ENCODE measurements around the gene RAB39A. TPM values are rescaled to one million over a fixed set of nuclear protein-coding genes. Genes with fewer than 3 reads are reported as not detected.
"Not testable (repeated sequence)": the region's sequence is repeated elsewhere in the genome, so short reads cannot be mapped to it uniquely, and the experiment has no call there.

RAB39A gene
- total and polyA plus RNA-seq, 4 donors: 4.2 to 27.2 (median 7.6) TPM

DNA sequence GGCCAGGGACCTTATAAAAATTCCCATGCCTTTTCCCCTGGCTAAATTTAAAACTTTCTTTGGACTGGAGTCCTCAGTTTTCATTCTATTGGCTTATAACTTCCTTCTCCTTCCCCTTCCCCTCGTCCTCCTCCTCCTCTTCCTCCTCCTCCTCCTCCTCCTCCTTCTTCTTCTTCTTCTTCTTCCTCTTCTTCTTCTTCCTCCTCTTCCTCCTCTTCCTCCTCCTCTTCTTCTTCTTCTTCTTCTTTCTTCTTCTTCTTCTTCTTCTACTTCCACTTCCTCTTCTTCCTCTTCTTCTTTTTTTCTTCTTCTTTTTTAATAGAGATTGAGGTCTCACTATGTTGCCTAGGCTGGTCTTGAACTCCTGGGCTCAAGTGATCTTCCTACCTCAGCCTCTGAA, 4.7 kb upstream of the RAB39A start:
- 57% methylated on average over 1 of the region's 1 CpG for WGBS (ENCODE audit: insufficient coverage)
- H3K27ac ChIP-seq (ENCODE audit: low read depth, low read length); DNase-seq (ENCODE audit: low read depth in 4 of 6, low spot score in 6 of 6); H3K9me3 ChIP-seq (ENCODE audit: control insufficient read depth, insufficient read depth, low read length); H3K4me3 ChIP-seq (ENCODE audit: low read depth, low read length); H3K4me1 ChIP-seq (ENCODE audit: control insufficient read depth, insufficient read depth, low read length); H3K27me3 ChIP-seq (ENCODE audit: control insufficient read depth, insufficient read depth, low read length); H3K36me3 ChIP-seq (ENCODE audit: control insufficient read depth, insufficient read depth, low read length): not testable (repeated sequence)

DNA sequence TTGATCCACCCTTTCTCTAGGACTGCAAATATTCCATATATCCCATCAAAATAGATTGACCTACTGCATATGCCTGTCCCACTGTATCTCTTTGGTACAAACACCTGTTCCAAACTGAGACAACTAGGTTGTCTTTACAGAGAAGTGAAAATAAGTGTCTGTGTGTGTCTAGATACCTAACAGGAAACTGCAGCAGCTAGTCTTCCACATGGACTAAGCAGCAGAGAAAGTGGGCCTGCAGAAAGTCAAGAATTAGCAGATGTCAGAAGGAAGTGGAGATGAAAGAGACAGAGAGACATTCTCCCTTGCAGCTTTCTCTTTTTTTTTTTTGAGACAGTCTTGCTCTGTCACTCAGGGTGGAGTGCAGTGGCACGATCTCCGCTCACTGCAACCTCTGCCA, 3.9 kb upstream of the RAB39A start:
- WGBS (ENCODE audit: insufficient coverage): no CpG with 5 or more reads among the region's 2 CpGs
- no peak for DNase-seq (ENCODE audit: low read depth in 4 of 6, low spot score in 6 of 6)
- H3K4me3 ChIP-seq (ENCODE audit: low read depth, low read length): no peak overlapping the region
- H3K36me3 ChIP-seq (ENCODE audit: control insufficient read depth, insufficient read depth, low read length): no peaks in the 10 kb centered on the region
- H3K27me3 ChIP-seq (ENCODE audit: control insufficient read depth, insufficient read depth, low read length): peaks cover 4% of the 10 kb centered on the region
- no peaks in the 10 kb centered on the region for H3K9me3 ChIP-seq (ENCODE audit: control insufficient read depth, insufficient read depth, low read length)
- H3K4me1 ChIP-seq (ENCODE audit: control insufficient read depth, insufficient read depth, low read length): peaks cover 15% of the 10 kb centered on the region
- no peak overlapping the region for H3K27ac ChIP-seq (ENCODE audit: low read depth, low read length)

DNA sequence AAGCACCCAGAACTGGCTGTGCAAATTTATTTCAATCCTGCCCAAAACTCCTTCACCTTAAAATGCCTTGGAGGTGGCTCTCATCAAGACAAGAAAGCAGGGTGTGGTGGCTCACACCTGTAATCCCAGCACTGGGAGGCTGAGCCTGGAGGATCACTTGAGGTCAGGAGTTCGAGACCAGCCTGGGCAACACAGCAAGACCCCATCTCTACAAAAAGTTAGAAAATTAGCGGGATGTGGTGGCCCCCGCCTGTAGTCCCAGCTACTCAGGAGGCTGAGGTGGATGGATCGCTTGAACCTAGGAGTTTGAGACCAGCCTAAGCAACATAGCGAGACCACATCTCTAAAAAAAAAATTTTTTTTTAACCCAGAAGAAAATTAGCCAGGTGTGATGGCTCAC, 689 bp upstream of the RAB39A start:
- Histone ChIP-seq H3K4me1 (ENCODE audit: control insufficient read depth, insufficient read depth, low read length) (peaks cover 15% of the 10 kb centered on the region), H3K9me3 (ENCODE audit: control insufficient read depth, insufficient read depth, low read length) (no peaks in the 10 kb centered on the region), H3K36me3 (ENCODE audit: control insufficient read depth, insufficient read depth, low read length) (no peaks in the 10 kb centered on the region), H3K27ac (ENCODE audit: low read depth, low read length) (peak overlapping the region; percentile 47), H3K4me3 (ENCODE audit: low read depth, low read length) (peak overlapping the region; percentile 50), H3K27me3 (ENCODE audit: control insufficient read depth, insufficient read depth, low read length) (peaks cover 4% of the 10 kb centered on the region)
- 95% methylated on average over 3 of the region's 5 CpGs for WGBS (ENCODE audit: insufficient coverage)
- no peak for DNase-seq (ENCODE audit: low read depth in 4 of 6, low spot score in 6 of 6)

DNA sequence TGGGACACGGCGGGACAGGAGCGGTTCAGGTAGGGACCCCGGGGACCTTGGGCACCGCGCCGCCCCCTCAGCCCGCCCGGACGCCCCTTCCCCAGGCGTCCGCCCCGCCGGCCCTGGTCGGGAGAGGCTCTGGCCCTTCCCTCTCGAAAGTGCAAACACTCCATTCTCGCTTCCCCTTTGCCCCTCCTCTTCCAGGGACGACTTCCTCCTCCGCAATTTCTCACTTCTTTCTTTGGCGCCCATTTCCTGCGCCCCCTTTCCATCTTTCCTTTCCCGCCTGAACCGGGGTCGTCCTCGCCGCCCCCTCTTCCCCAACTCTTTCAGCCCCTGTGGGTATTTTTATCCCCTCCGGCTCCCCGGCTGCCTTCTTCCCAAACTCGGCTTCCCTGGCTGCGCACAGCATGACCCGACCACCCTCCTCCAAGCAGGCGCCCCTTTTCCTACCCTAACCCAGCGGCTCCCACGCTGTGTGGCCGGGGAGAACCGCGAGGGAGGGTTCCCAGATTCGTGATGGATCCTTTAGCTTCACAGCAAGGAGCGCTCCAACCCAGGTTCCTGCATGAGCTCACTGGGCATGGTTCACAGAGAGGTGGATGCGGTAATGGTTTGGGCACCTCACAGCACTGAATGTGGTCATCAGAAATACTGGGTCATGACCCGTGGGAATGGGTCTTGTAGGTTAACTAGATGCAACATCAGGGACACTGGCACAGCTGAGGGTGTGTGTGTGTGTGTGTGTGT, 689 bp downstream of the RAB39A start:
- peak in 2 of 6 donors; percentile 65 to 78 for DNase-seq (ENCODE audit: low read depth in 4 of 6, low spot score in 6 of 6)
- no peaks in the 10 kb centered on the region for H3K36me3 ChIP-seq (ENCODE audit: control insufficient read depth, insufficient read depth, low read length)
- H3K4me3 ChIP-seq (ENCODE audit: low read depth, low read length): peak overlapping the region; percentile 73
- H3K4me1 ChIP-seq (ENCODE audit: control insufficient read depth, insufficient read depth, low read length): peaks cover 15% of the 10 kb centered on the region
- no peaks in the 10 kb centered on the region for H3K9me3 ChIP-seq (ENCODE audit: control insufficient read depth, insufficient read depth, low read length)
- H3K27me3 ChIP-seq (ENCODE audit: control insufficient read depth, insufficient read depth, low read length): peaks cover 2% of the 10 kb centered on the region
- WGBS (ENCODE audit: insufficient coverage): under 1% methylated on average over 38 of the region's 41 CpGs
- H3K27ac ChIP-seq (ENCODE audit: low read depth, low read length): peak overlapping the region; percentile 69

GRCh38 chr11:107929611-107930200, 1.5 kb downstream of the RAB39A start:
- 12% methylated on average over 5 of the region's 10 CpGs for WGBS (ENCODE audit: insufficient coverage)
- no peaks in the 10 kb centered on the region for H3K9me3 ChIP-seq (ENCODE audit: control insufficient read depth, insufficient read depth, low read length)
- H3K27me3 ChIP-seq (ENCODE audit: control insufficient read depth, insufficient read depth, low read length): peaks cover 2% of the 10 kb centered on the region
- peaks cover 15% of the 10 kb centered on the region for H3K4me1 ChIP-seq (ENCODE audit: control insufficient read depth, insufficient read depth, low read length)
- DNase-seq (ENCODE audit: low read depth in 4 of 6, low spot score in 6 of 6): peak in 3 of 6 donors; percentile 22 to 75 (median 54)
- peak overlapping the region; percentile 69 for H3K27ac ChIP-seq (ENCODE audit: low read depth, low read length)
- H3K4me3 ChIP-seq (ENCODE audit: low read depth, low read length): peak overlapping the region; percentile 73
- no peaks in the 10 kb centered on the region for H3K36me3 ChIP-seq (ENCODE audit: control insufficient read depth, insufficient read depth, low read length)

DNA sequence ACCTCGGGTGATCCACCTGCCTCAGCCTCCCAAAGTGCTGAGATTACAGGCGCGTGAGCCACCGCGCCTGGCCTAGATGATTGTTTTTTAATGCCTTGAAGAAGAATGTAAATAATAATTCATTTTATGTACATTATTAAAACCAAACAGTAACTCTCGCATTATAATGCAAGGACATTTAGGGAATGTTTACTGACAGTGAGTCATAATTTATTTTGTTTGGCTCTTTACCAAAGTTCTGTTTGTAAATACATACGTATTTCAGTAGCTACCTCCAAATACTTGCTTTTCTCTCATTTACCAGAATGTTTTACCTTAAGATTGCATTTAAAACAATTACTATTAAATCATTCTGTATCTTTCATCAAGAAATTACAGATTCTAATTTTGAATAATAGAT, 3.0 kb downstream of the RAB39A start:
- H3K36me3 ChIP-seq (ENCODE audit: control insufficient read depth, insufficient read depth, low read length): no peaks in the 10 kb centered on the region
- 100% methylated on average over 1 of the region's 7 CpGs for WGBS (ENCODE audit: insufficient coverage)
- H3K9me3 ChIP-seq (ENCODE audit: control insufficient read depth, insufficient read depth, low read length): no peaks in the 10 kb centered on the region
- H3K27me3 ChIP-seq (ENCODE audit: control insufficient read depth, insufficient read depth, low read length): peaks cover 2% of the 10 kb centered on the region
- peaks cover 15% of the 10 kb centered on the region for H3K4me1 ChIP-seq (ENCODE audit: control insufficient read depth, insufficient read depth, low read length)
- DNase-seq (ENCODE audit: low read depth in 4 of 6, low spot score in 6 of 6): no peak
- H3K27ac ChIP-seq (ENCODE audit: low read depth, low read length): no peak overlapping the region
- no peak overlapping the region for H3K4me3 ChIP-seq (ENCODE audit: low read depth, low read length)

DNA sequence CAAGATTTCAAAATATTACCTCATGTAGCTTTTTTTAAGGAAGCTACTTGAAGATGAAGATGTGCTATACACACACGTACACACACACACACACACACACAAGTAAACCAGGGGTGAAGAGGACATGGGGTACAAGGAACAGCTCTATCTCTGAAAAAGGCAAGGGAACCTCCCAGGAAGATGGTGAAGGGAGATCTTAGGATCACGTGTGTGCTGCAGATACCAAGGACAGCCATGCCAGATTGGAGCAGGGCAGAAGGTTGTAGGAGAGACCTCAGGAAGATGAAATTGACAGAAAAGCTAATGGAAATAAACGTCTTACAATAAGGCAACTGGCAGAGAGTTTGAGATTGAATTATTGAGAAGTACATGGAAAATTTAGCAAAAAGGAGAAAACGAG, 19.7 kb downstream of the RAB39A start:
- Histone ChIP-seq H3K9me3 (ENCODE audit: control insufficient read depth, insufficient read depth, low read length) (no peaks in the 10 kb centered on the region), H3K36me3 (ENCODE audit: control insufficient read depth, insufficient read depth, low read length) (no peaks in the 10 kb centered on the region), H3K4me1 (ENCODE audit: control insufficient read depth, insufficient read depth, low read length) (peaks cover 4% of the 10 kb centered on the region), H3K27me3 (ENCODE audit: control insufficient read depth, insufficient read depth, low read length) (no peaks in the 10 kb centered on the region), H3K27ac (ENCODE audit: low read depth, low read length) (no peak overlapping the region), H3K4me3 (ENCODE audit: low read depth, low read length) (no peak overlapping the region)
- 75% methylated on average over 2 of the region's 4 CpGs for WGBS (ENCODE audit: insufficient coverage)
- DNase-seq (ENCODE audit: low read depth in 4 of 6, low spot score in 6 of 6): no peak

DNA sequence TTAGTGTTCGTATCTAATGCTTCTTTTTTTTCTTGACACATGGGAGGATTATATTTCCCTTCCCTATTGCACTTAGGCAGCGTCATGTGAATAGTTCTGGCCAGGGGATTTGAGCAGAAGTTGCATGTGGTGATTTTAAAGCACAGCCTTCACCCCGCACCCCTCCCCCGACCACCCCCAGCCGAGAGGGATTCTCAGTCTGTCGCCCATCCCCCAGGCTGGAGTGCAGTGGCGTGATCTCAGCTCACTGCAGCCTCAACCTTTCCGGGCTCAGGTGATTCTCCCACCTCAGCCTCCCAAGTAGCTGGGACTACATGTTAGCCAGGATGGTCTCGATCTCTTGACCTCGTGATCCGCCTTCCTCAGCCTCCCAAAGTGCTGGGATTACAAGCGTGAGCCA, 20.1 kb downstream of the RAB39A start:
- WGBS (ENCODE audit: insufficient coverage): 100% methylated on average over 1 of the region's 12 CpGs
- H3K4me3 ChIP-seq (ENCODE audit: low read depth, low read length); H3K27ac ChIP-seq (ENCODE audit: low read depth, low read length); H3K4me1 ChIP-seq (ENCODE audit: control insufficient read depth, insufficient read depth, low read length); H3K27me3 ChIP-seq (ENCODE audit: control insufficient read depth, insufficient read depth, low read length); DNase-seq (ENCODE audit: low read depth in 4 of 6, low spot score in 6 of 6); H3K36me3 ChIP-seq (ENCODE audit: control insufficient read depth, insufficient read depth, low read length); H3K9me3 ChIP-seq (ENCODE audit: control insufficient read depth, insufficient read depth, low read length): not testable (repeated sequence)

DNA sequence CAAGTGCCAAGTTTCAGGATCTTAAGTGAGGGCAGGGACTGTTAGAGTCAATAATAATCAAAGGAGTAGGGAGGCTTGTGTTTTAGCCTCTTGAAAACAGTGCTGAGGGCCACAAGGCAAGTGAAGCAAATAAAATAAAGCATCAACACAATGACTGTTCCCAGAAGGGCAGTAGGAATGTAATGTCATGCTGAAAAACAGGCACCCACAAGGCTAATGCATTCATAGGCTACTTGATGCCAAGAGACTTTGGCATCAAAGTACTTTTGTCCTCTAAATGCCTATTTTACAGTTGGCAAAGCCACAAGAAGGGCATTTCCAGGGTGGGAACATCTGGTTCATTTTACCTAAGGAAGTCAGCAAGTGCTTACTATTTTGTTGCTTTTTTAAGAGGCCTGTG, 22.9 kb downstream of the RAB39A start:
- DNase-seq (ENCODE audit: low read depth in 4 of 6, low spot score in 6 of 6): peak in 2 of 6 donors; percentile 77 to 90
- no peak overlapping the region for H3K4me3 ChIP-seq (ENCODE audit: low read depth, low read length)

DNA sequence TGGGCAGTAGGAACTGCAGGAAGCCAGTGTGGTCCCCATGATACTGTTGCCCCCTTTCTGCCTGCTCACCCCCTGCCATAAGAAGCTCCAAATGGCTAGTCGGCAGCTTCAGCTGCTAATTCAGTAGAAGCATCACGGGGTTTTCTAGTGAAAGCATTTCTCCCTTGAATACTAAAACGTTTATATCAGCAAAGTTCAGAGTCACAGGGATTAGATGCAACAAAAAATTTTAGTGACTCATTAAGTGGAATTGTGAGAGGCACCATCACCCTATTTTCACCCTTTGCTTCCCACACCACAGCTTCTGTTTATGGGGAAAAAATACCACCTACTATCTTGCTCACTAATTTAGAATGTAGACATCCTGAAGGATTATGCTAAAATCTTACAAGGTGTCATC, 25.2 kb downstream of the RAB39A start:
- no peak for DNase-seq (ENCODE audit: low read depth in 4 of 6, low spot score in 6 of 6)
- Histone ChIP-seq H3K36me3 (ENCODE audit: control insufficient read depth, insufficient read depth, low read length) (no peaks in the 10 kb centered on the region), H3K27me3 (ENCODE audit: control insufficient read depth, insufficient read depth, low read length) (no peaks in the 10 kb centered on the region), H3K4me3 (ENCODE audit: low read depth, low read length) (no peak overlapping the region), H3K27ac (ENCODE audit: low read depth, low read length) (no peak overlapping the region), H3K4me1 (ENCODE audit: control insufficient read depth, insufficient read depth, low read length) (peaks cover 4% of the 10 kb centered on the region), H3K9me3 (ENCODE audit: control insufficient read depth, insufficient read depth, low read length) (no peaks in the 10 kb centered on the region)
- WGBS (ENCODE audit: insufficient coverage): 67% methylated on average over 1 of the region's 3 CpGs

More for the DNA sequence above, 22.9 kb downstream of the RAB39A start:
- Histone ChIP-seq H3K27ac (ENCODE audit: low read depth, low read length) (no peak overlapping the region), H3K9me3 (ENCODE audit: control insufficient read depth, insufficient read depth, low read length) (no peaks in the 10 kb centered on the region), H3K4me1 (ENCODE audit: control insufficient read depth, insufficient read depth, low read length) (peaks cover 4% of the 10 kb centered on the region), H3K36me3 (ENCODE audit: control insufficient read depth, insufficient read depth, low read length) (no peaks in the 10 kb centered on the region), H3K27me3 (ENCODE audit: control insufficient read depth, insufficient read depth, low read length) (no peaks in the 10 kb centered on the region)

All from spinal cord (tissue), 10 donors.